Testis (tissue), 2 donors: ENCODE results near the gene DTX3L.

ENCODE experiments used
- CTCF ChIP-seq, 3 experiments: fragments of 450-650 bp in 2 of 3; fragments of 200-600 bp in 1 of 3; sonication (generic) in 1 of 3; IDR thresholded peaks; one replicate each; pipeline ENCODE4 v1.5.1; 2016 to 2019; ENCODE audit warnings: antibody characterized with exemption in 3 of 3, mild to moderate bottlenecking in 2 of 3, moderate library complexity in 1 of 3
- POLR2A ChIP-seq: fragments of 450-650 bp; IDR thresholded peaks from one replicate; pipeline ENCODE4 v1.6.1; 2017; ENCODE audit warnings: antibody characterized with exemption, mild to moderate bottlenecking, moderate library complexity

DNA sequence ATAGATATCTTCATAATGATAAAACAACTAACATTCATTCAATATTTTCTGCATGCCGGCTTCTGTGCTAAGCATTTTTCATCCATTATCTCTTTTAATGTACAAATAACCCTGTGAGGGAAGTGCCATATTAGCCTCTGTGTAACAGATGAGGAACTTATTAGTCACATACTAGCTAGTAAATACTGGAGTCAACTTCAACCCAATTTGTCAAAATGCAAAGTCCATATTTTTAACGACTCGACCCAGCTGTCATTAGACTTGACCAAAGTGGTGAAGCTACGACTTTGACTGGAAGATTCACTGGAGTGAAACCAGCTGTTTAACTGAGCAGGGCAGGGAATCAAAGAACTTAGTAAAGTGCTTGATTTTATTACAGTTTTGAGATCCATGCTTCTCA lies 54.9 kb downstream of the DTX3L start:
- TF ChIP-seq CTCF (IDR thresholded peaks at IDR 0.05) (no peak), POLR2A (no peak)
